CD4-positive, CD25-positive, alpha-beta regulatory T cell (primary cell): ENCODE measurements around the gene ZBTB7B. TPM values are rescaled to one million over a fixed set of nuclear protein-coding genes. Genes with fewer than 3 reads are reported as not detected.

Experiments
- ATAC-seq, 2 donors: fragments of 150-1000 bp; cut with Tn5 transposase; one replicate each; pipeline ENCODE4 v1.10.0; 2021; ENCODE audit warnings: low read depth in 2 of 2, moderate number of reproducible peaks in 2 of 2, moderate library complexity in 1 of 2
- DNase-seq, 3 donors: peaks; one replicate each; pipeline versions ENCODE4 v3.0.0 to v3.0.0-alpha.2; 2012 to 2022; ENCODE audit warnings: mixed read lengths in 1 of 3
- H3K27ac ChIP-seq: one replicate; pipeline ENCODE4 v1.7.0; 2013; ENCODE audit warnings: mild to moderate bottlenecking, low read length; ENCODE audit not compliant: insufficient read depth, poor library complexity, severe bottlenecking
- H3K27me3 ChIP-seq: one replicate; pipeline ENCODE4 v1.7.0; 2013; ENCODE audit warnings: low read length; ENCODE audit not compliant: control insufficient read depth, insufficient read depth
- H3K36me3 ChIP-seq: one replicate; pipeline ENCODE4 v1.7.0; 2013; ENCODE audit warnings: mild to moderate bottlenecking, low read length, moderate library complexity; ENCODE audit not compliant: control insufficient read depth, insufficient read depth
- H3K4me1 ChIP-seq: 2 replicates; pipeline ENCODE4 v1.7.0; 2013; ENCODE audit warnings: mild to moderate bottlenecking, low read length; ENCODE audit not compliant: insufficient read depth, control insufficient read depth, poor library complexity, severe bottlenecking
- H3K4me3 ChIP-seq: one replicate; pipeline ENCODE4 v1.7.0; 2013; ENCODE audit warnings: low read depth, mild to moderate bottlenecking, low read length, moderate library complexity
- H3K9me3 ChIP-seq, 2 experiments: 1 replicate in 1 of 2; 2 replicates in 1 of 2; pipeline ENCODE4 v1.7.0; 2013; ENCODE audit warnings: low read length in 2 of 2, mild to moderate bottlenecking in 1 of 2, moderate library complexity in 1 of 2; ENCODE audit not compliant: control insufficient read depth in 2 of 2
- H3K27ac Mint-ChIP-seq, 3 donors: one replicate each; pipeline ENCODE4 v1.8.0; 2020 to 2022; ENCODE audit warnings: mild to moderate bottlenecking in 3 of 3, mixed read lengths in 3 of 3, moderate library complexity in 2 of 3
- H3K27me3 Mint-ChIP-seq: one replicate; pipeline ENCODE4 v1.8.0; 2022; ENCODE audit warnings: mild to moderate bottlenecking, mixed read lengths
- H3K36me3 Mint-ChIP-seq: one replicate; pipeline ENCODE4 v1.8.0; 2020; ENCODE audit warnings: mixed read lengths
- H3K4me1 Mint-ChIP-seq, 4 donors: one replicate each; pipeline ENCODE4 v1.8.0; 2020 to 2022; ENCODE audit warnings: mixed read lengths in 4 of 4, mild to moderate bottlenecking in 1 of 4
- H3K4me3 Mint-ChIP-seq, 4 donors: one replicate each; pipeline ENCODE4 v1.8.0; 2020 to 2022; ENCODE audit warnings: mild to moderate bottlenecking in 4 of 4, mixed read lengths in 4 of 4, moderate library complexity in 3 of 4
- H3K9me3 Mint-ChIP-seq, 7 donors: one replicate each; pipeline ENCODE4 v1.8.0; 2020 to 2022; ENCODE audit warnings: mixed read lengths in 7 of 7, mild to moderate bottlenecking in 3 of 7, moderate library complexity in 2 of 7
- polyA plus RNA-seq, 4 donors: library from polyadenylated mRNA; unstranded; fragments of 300-500 nt; fragmentation: Illumina TruSeq; gene quantifications; one replicate each; pipeline ENCODE4 v1.2.3, GENCODE V29; 2021
- total RNA-seq: library from RNA; stranded (reverse); gene quantifications from one replicate; pipeline ENCODE4 v1.2.3, GENCODE V29; 2022

ZBTB7B gene
- total and polyA plus RNA-seq, 5 donors from 2014 or later: 3.7 to 68.0 (median 6.2) TPM

- peaks cover 43% of the 10 kb centered on the region for H3K4me1 ChIP-seq
- no peaks in the 10 kb centered on the region for H3K27me3 ChIP-seq
- H3K9me3 ChIP-seq: no peaks in the 10 kb centered on the region
- no peak overlapping the region for H3K4me3 ChIP-seq
- H3K36me3 ChIP-seq: peaks cover 9% of the 10 kb centered on the region
- ATAC-seq (no peak), DNase-seq (no peak)
- no peaks in the 10 kb centered on the region for H3K27me3 Mint-ChIP-seq
- H3K9me3 Mint-ChIP-seq: no peaks in the 10 kb centered on the region
- H3K27ac ChIP-seq: no peak overlapping the region
- H3K27ac Mint-ChIP-seq: peak overlapping the region in 2 of 3 donors; percentile 26 to 27
- peaks cover 9 to 51% (median 23%) of the 10 kb centered on the region in 4 donors for H3K4me1 Mint-ChIP-seq
- H3K4me3 Mint-ChIP-seq: peak overlapping the region; percentile 85 to 97 (median 90)
- peaks cover 14% of the 10 kb centered on the region for H3K36me3 Mint-ChIP-seq
These were observed 62.3 kb downstream of the ZBTB7B start for GRCh38 chr1:155064832-155065429.

DNA sequence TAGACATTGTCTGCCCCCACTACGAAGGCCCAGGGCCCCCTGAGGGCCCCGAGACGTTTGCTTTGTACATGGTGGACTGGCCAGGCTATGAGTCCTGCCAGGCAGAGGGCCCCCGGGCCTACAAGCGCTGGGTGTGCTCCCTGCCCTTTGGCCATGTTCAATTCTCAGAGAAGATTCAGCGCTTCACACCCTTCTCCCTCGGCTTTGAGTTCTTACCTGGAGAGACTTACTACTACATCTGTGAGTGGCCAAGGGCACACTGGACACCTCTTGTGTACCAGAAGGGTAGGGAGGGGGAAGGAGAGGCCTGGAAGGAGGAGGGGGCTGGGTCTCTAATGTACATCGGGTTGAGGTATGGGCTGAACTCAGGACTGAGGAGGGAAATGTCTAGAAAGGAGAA is 64.2 kb downstream of the ZBTB7B start:
- peak overlapping the region in 1 of 4 donors; percentile 69 for H3K4me3 Mint-ChIP-seq
- Histone ChIP-seq H3K9me3 (no peaks in the 10 kb centered on the region), H3K36me3 (peaks cover 9% of the 10 kb centered on the region), H3K4me3 (no peak overlapping the region), H3K27ac (no peak overlapping the region), H3K27me3 (no peaks in the 10 kb centered on the region), H3K4me1 (peaks cover 52% of the 10 kb centered on the region)
- H3K27ac Mint-ChIP-seq: peak overlapping the region in 1 of 3 donors; percentile 36
- no peaks in the 10 kb centered on the region for H3K27me3 Mint-ChIP-seq
- H3K4me1 Mint-ChIP-seq: peaks cover 9 to 54% (median 21%) of the 10 kb centered on the region in 4 donors
- H3K36me3 Mint-ChIP-seq: peaks cover 14% of the 10 kb centered on the region
- no peak for DNase-seq
- no peaks in the 10 kb centered on the region for H3K9me3 Mint-ChIP-seq
- no peak for ATAC-seq

Other genes with a start within 250 kb of the ZBTB7B start
- gene KCNN3, start 132.5 kb upstream of the ZBTB7B start, total RNA-seq: 0.30 TPM
- not detected for gene KCNN3, start 132.5 kb upstream of the ZBTB7B start, polyA plus RNA-seq
- gene PMVK, start 66.1 kb upstream of the ZBTB7B start, total RNA-seq: 19.1 TPM
- 10 to 100 TPM; 49.3 to 76.9 (median 65.5) TPM for gene PMVK, start 66.1 kb upstream of the ZBTB7B start, polyA plus RNA-seq
- gene PBXIP1, start 46.7 kb upstream of the ZBTB7B start, total RNA-seq: 774 TPM
- 100 to 1,000 TPM; 349 to 464 (median 399) TPM for gene PBXIP1, start 46.7 kb upstream of the ZBTB7B start, polyA plus RNA-seq
- gene PYGO2, start 41.0 kb upstream of the ZBTB7B start, total RNA-seq: 41.9 TPM
- 10 to 100 TPM; 30.2 to 47.3 (median 46.9) TPM for gene PYGO2, start 41.0 kb upstream of the ZBTB7B start, polyA plus RNA-seq
- gene SHC1, start 32.1 kb upstream of the ZBTB7B start, total RNA-seq: 71.3 TPM
- gene SHC1, start 32.1 kb upstream of the ZBTB7B start, polyA plus RNA-seq: 10 to 100 TPM; 27.0 to 40.3 (median 30.3) TPM
- gene CKS1B, start 28.1 kb upstream of the ZBTB7B start, total RNA-seq: 8.5 TPM
- 10 to 100 TPM; 51.3 to 60.0 (median 56.4) TPM for gene CKS1B, start 28.1 kb upstream of the ZBTB7B start, polyA plus RNA-seq
- gene FLAD1, start 19.5 kb upstream of the ZBTB7B start, total RNA-seq: 39.1 TPM
- gene FLAD1, start 19.5 kb upstream of the ZBTB7B start, polyA plus RNA-seq: 10 to 100 TPM; 41.0 to 60.3 (median 44.0) TPM
- not detected for gene LENEP, start 9.2 kb upstream of the ZBTB7B start, total RNA-seq
- gene LENEP, start 9.2 kb upstream of the ZBTB7B start, polyA plus RNA-seq: not detected
- gene DCST2, start 31.0 kb downstream of the ZBTB7B start, total RNA-seq: 1.4 TPM
- not detected for gene DCST2, start 31.0 kb downstream of the ZBTB7B start, polyA plus RNA-seq
- gene DCST1, start 31.0 kb downstream of the ZBTB7B start, total RNA-seq: 0.32 TPM
- not detected for gene DCST1, start 31.0 kb downstream of the ZBTB7B start, polyA plus RNA-seq
- 31.5 TPM for gene ADAM15, start 48.5 kb downstream of the ZBTB7B start, total RNA-seq
- gene ADAM15, start 48.5 kb downstream of the ZBTB7B start, polyA plus RNA-seq: 10 to 100 TPM in 3 of 4 donors, 1 to 10 TPM in 1; 9.8 to 24.7 (median 17.2) TPM
- gene EFNA4, start 60.9 kb downstream of the ZBTB7B start, total RNA-seq: 6.1 TPM
- 1 to 10 TPM; 2.5 to 5.9 (median 4.2) TPM for gene EFNA4, start 60.9 kb downstream of the ZBTB7B start, polyA plus RNA-seq
- 0.52 TPM for gene EFNA3, start 76.0 kb downstream of the ZBTB7B start, total RNA-seq
- 1 to 10 TPM in 1 of 4 donors, under 1 TPM in 3; 0.42 to 1.2 (median 0.69) TPM for gene EFNA3, start 76.0 kb downstream of the ZBTB7B start, polyA plus RNA-seq
- gene EFNA1, start 125.1 kb downstream of the ZBTB7B start, total RNA-seq: 0.30 TPM
- gene EFNA1, start 125.1 kb downstream of the ZBTB7B start, polyA plus RNA-seq: 1 to 10 TPM; 1.4 to 6.8 (median 3.3) TPM
- 24.1 TPM for gene SLC50A1, start 133.1 kb downstream of the ZBTB7B start, total RNA-seq
- gene SLC50A1, start 133.1 kb downstream of the ZBTB7B start, polyA plus RNA-seq: 10 to 100 TPM; 45.1 to 59.3 (median 46.0) TPM
- 28.1 TPM for gene DPM3, start 137.7 kb downstream of the ZBTB7B start, total RNA-seq
- gene DPM3, start 137.7 kb downstream of the ZBTB7B start, polyA plus RNA-seq: 100 to 1,000 TPM in 3 of 4 donors, 10 to 100 TPM in 1; 98.3 to 116 (median 101) TPM
- gene KRTCAP2, start 170.5 kb downstream of the ZBTB7B start, total RNA-seq: 122 TPM
- 100 to 1,000 TPM; 468 to 537 (median 507) TPM for gene KRTCAP2, start 170.5 kb downstream of the ZBTB7B start, polyA plus RNA-seq
- gene TRIM46, start 171.0 kb downstream of the ZBTB7B start, total RNA-seq: 6.1 TPM
- 1 to 10 TPM in 2 of 4 donors, under 1 TPM in 2; 0.44 to 1.6 (median 0.78) TPM for gene TRIM46, start 171.0 kb downstream of the ZBTB7B start, polyA plus RNA-seq
- 18.4 TPM for gene THBS3, start 205.1 kb downstream of the ZBTB7B start, total RNA-seq
- 1 to 10 TPM; 2.7 to 4.1 (median 3.7) TPM for gene THBS3, start 205.1 kb downstream of the ZBTB7B start, polyA plus RNA-seq
- 18.4 TPM for gene MTX1, start 205.9 kb downstream of the ZBTB7B start, total RNA-seq
- 10 to 100 TPM; 44.3 to 52.2 (median 49.0) TPM for gene MTX1, start 205.9 kb downstream of the ZBTB7B start, polyA plus RNA-seq